Mesothelial cell of epicardium (in vitro differentiated cells): ENCODE data around the gene PUM1. TPM values are rescaled to one million over a fixed set of nuclear protein-coding genes. Genes with fewer than 3 reads are reported as not detected.
"Not testable (repeated sequence)": the region's sequence is repeated elsewhere in the genome, so short reads cannot be mapped to it uniquely, and the experiment has no call there.

Experiments used
- DNase-seq, 2 experiments: peaks; one replicate each; pipeline ENCODE4 v3.0.0; 2021; ENCODE audit warnings: low spot score in 2 of 2; ENCODE audit not compliant: unreplicated experiment in 2 of 2
- H3K27ac Mint-ChIP-seq: 2 replicates; pipeline ENCODE4 v1.8.0; 2021; ENCODE audit warnings: mixed read lengths
- H3K27me3 Mint-ChIP-seq: 2 replicates; pipeline ENCODE4 v1.8.0; 2021; ENCODE audit warnings: low read depth, mixed read lengths
- H3K36me3 Mint-ChIP-seq: 2 replicates; pipeline ENCODE4 v1.8.0; 2021; ENCODE audit warnings: mixed read lengths
- H3K4me1 Mint-ChIP-seq: 2 replicates; pipeline ENCODE4 v1.8.0; 2021; ENCODE audit warnings: mixed read lengths
- H3K4me3 Mint-ChIP-seq: 2 replicates; pipeline ENCODE4 v1.8.0; 2021; ENCODE audit warnings: mild to moderate bottlenecking, moderate library complexity, mixed read lengths
- H3K9me3 Mint-ChIP-seq: 2 replicates; pipeline ENCODE4 v1.8.0; 2021; ENCODE audit warnings: mixed read lengths
- CTCF ChIP-seq: fragments of 200-600 bp; sonication (generic); IDR thresholded peaks from one replicate; pipeline ENCODE4 v1.5.0; 2021; ENCODE audit warnings: antibody characterized with exemption; ENCODE audit not compliant: unreplicated experiment
- total RNA-seq: library from RNA; stranded (reverse); gene quantifications from 3 replicates; pipeline ENCODE4 v1.2.1, GENCODE V29; 2021

PUM1 gene
- total RNA-seq, 1 donor from 2014 or later = 250 TPM

GRCh38 chr1:31095298-31095981 lies 29.9 kb upstream of the PUM1 start:
- H3K27me3 Mint-ChIP-seq = no peaks in the 10 kb centered on the region
- H3K4me3 Mint-ChIP-seq = no peak overlapping the region
- H3K36me3 Mint-ChIP-seq = no peaks in the 10 kb centered on the region
- TF ChIP-seq CTCF = no peak
- H3K27ac Mint-ChIP-seq = no peak overlapping the region
- no peak for DNase-seq
- no peaks in the 10 kb centered on the region for H3K9me3 Mint-ChIP-seq
- H3K4me1 Mint-ChIP-seq = peaks cover 2% of the 10 kb centered on the region

- H3K4me3 Mint-ChIP-seq, H3K27ac Mint-ChIP-seq, H3K36me3 Mint-ChIP-seq, H3K4me1 Mint-ChIP-seq, DNase-seq, H3K9me3 Mint-ChIP-seq, H3K27me3 Mint-ChIP-seq: not testable (repeated sequence)
Observed at GRCh38 chr1:31088081-31088480, 22.6 kb upstream of the PUM1 start.

GRCh38 chr1:31084782-31085569 lies 19.5 kb upstream of the PUM1 start:
- Mint-ChIP-seq H3K36me3 (no peaks in the 10 kb centered on the region), H3K27me3 (no peaks in the 10 kb centered on the region), H3K4me3 (no peak overlapping the region), H3K27ac (no peak overlapping the region), H3K9me3 (no peaks in the 10 kb centered on the region), H3K4me1 (no peaks in the 10 kb centered on the region)
- no peak for TF ChIP-seq CTCF
- no peak for DNase-seq

- Mint-ChIP-seq H3K4me1 (no peaks in the 10 kb centered on the region), H3K27ac (no peak overlapping the region), H3K36me3 (no peaks in the 10 kb centered on the region), H3K9me3 (no peaks in the 10 kb centered on the region), H3K27me3 (no peaks in the 10 kb centered on the region), H3K4me3 (no peak overlapping the region)
- no peak for TF ChIP-seq CTCF
- no peak for DNase-seq
Observed at GRCh38 chr1:31082385-31082784, 16.9 kb upstream of the PUM1 start.

GRCh38 chr1:31073044-31073443 lies 7.5 kb upstream of the PUM1 start:
- Mint-ChIP-seq H3K27ac (no peak overlapping the region), H3K27me3 (no peaks in the 10 kb centered on the region), H3K4me3 (no peak overlapping the region), H3K4me1 (peaks cover 1% of the 10 kb centered on the region), H3K36me3 (no peaks in the 10 kb centered on the region), H3K9me3 (no peaks in the 10 kb centered on the region)
- no peak for TF ChIP-seq CTCF
- DNase-seq = no peak

GRCh38 chr1:31072304-31072746 lies 6.8 kb upstream of the PUM1 start:
- H3K27me3 Mint-ChIP-seq = no peaks in the 10 kb centered on the region
- no peak for DNase-seq
- peaks cover 1% of the 10 kb centered on the region for H3K4me1 Mint-ChIP-seq
- no peaks in the 10 kb centered on the region for H3K36me3 Mint-ChIP-seq
- no peak for TF ChIP-seq CTCF
- no peak overlapping the region for H3K4me3 Mint-ChIP-seq
- H3K9me3 Mint-ChIP-seq = no peaks in the 10 kb centered on the region
- no peak overlapping the region for H3K27ac Mint-ChIP-seq
